ENCODE measurements around the gene BCL11A.

BCL11A gene

GRCh38 chr2:60406192-60406591, 147.3 kb downstream of the BCL11A start:
- no peak for ATAC-seq
- DNase-seq: no peak

- no peak for ATAC-seq
- no peak for DNase-seq
Measured at GRCh38 chr2:60405271-60405919, 148.1 kb downstream of the BCL11A start.

Data from stimulated activated naive CD8-positive, alpha-beta T cell treated with anti-CD3 and anti-CD28 coated beads, Interleukin-15, Interleukin-2, amounts not matched to agents 100 U/mL and 50 U/mL, for 24 hours (primary cell).